Naive thymus-derived CD4-positive, alpha-beta T cell (primary cell): Measurements from ENCODE around the gene NRAS. TPM values are rescaled to one million over a fixed set of nuclear protein-coding genes. Genes with fewer than 3 reads are reported as not detected.

Experiments used
- ATAC-seq: fragments of 150-1000 bp; cut with Tn5 transposase; 2 replicates; pipeline ENCODE4 v1.10.0; 2021; ENCODE audit warnings: mild to moderate bottlenecking, moderate library complexity
- CTCF ChIA-PET: fragments of 350-600 bp; sonication (Branson Sonifier 250); formaldehyde crosslinking; loops from one replicate; lab custom pipeline; 2021; ENCODE audit warnings: antibody characterized with exemption; lab: Charles Lee
- POLR2A ChIA-PET: fragments of 350-600 bp; sonication (Branson Sonifier 250); formaldehyde crosslinking; loops from one replicate; lab custom pipeline; 2021; ENCODE audit warnings: antibody characterized with exemption, inconsistent platforms; lab: Charles Lee
- DNase-seq, 9 donors: peaks; one replicate each; pipeline versions ENCODE4 v3.0.0 to v3.0.0-alpha.2; 2020 to 2022; ENCODE audit warnings: mixed read lengths in 1 of 9
- H3K27ac ChIP-seq: one replicate; pipeline ENCODE4 v1.7.0; 2013; ENCODE audit warnings: mild to moderate bottlenecking, low read depth, low read length, moderate library complexity
- H3K27me3 ChIP-seq, 2 donors: one replicate each; pipeline ENCODE4 v1.7.0; 2013; ENCODE audit warnings: low read length in 2 of 2, mild to moderate bottlenecking in 2 of 2, moderate library complexity in 2 of 2; ENCODE audit not compliant: control insufficient read depth in 2 of 2, insufficient read depth in 2 of 2
- H3K36me3 ChIP-seq, 3 experiments: 1 replicate in 2 of 3; 2 replicates in 1 of 3; pipeline ENCODE4 v1.7.0; 2013; ENCODE audit warnings: low read length in 3 of 3, mild to moderate bottlenecking in 3 of 3, moderate library complexity in 1 of 3; ENCODE audit not compliant: insufficient read depth in 3 of 3, control insufficient read depth in 2 of 3
- H3K4me1 ChIP-seq, 2 donors: one replicate each; pipeline ENCODE4 v1.7.0; 2013; ENCODE audit warnings: low read length in 2 of 2, mild to moderate bottlenecking in 2 of 2, moderate library complexity in 1 of 2; ENCODE audit not compliant: control insufficient read depth in 2 of 2, insufficient read depth in 2 of 2
- H3K4me3 ChIP-seq: 2 replicates; pipeline ENCODE4 v1.7.0; 2013; ENCODE audit warnings: mild to moderate bottlenecking, low read length
- H3K9me3 ChIP-seq, 3 experiments: 1 replicate in 2 of 3; 2 replicates in 1 of 3; pipeline ENCODE4 v1.7.0; 2013; ENCODE audit warnings: low read length in 3 of 3; ENCODE audit not compliant: control insufficient read depth in 2 of 3
- H3K27ac Mint-ChIP-seq, 9 donors: one replicate each; pipeline ENCODE4 v1.8.0; 2020 to 2022; ENCODE audit warnings: mixed read lengths in 9 of 9, mild to moderate bottlenecking in 8 of 9, moderate library complexity in 5 of 9, inconsistent platforms in 2 of 9
- H3K27me3 Mint-ChIP-seq, 5 donors: one replicate each; pipeline ENCODE4 v1.8.0; 2021 to 2022; ENCODE audit warnings: mixed read lengths in 5 of 5, mild to moderate bottlenecking in 1 of 5
- H3K36me3 Mint-ChIP-seq, 5 donors: one replicate each; pipeline ENCODE4 v1.8.0; 2020 to 2022; ENCODE audit warnings: mixed read lengths in 5 of 5, mild to moderate bottlenecking in 3 of 5, inconsistent platforms in 1 of 5
- H3K4me1 Mint-ChIP-seq, 7 donors: one replicate each; pipeline ENCODE4 v1.8.0; 2020 to 2022; ENCODE audit warnings: mixed read lengths in 7 of 7, mild to moderate bottlenecking in 3 of 7, inconsistent platforms in 1 of 7
- H3K4me3 Mint-ChIP-seq, 10 donors: one replicate each; pipeline ENCODE4 v1.8.0; 2020 to 2022; ENCODE audit warnings: mild to moderate bottlenecking in 10 of 10, mixed read lengths in 10 of 10, moderate library complexity in 6 of 10, inconsistent platforms in 2 of 10
- H3K9me3 Mint-ChIP-seq, 11 donors: one replicate each; pipeline ENCODE4 v1.8.0; 2020 to 2022; ENCODE audit warnings: mixed read lengths in 11 of 11, mild to moderate bottlenecking in 4 of 11, inconsistent platforms in 1 of 11, moderate library complexity in 1 of 11
- intact Hi-C, 2 donors: fragments of 100-400 bp; cut with micrococcal nuclease; formaldehyde crosslinking; loops; one replicate each; pipeline ENCODE4 v1.15.1; 2023
- polyA plus RNA-seq, 2 donors: library from polyadenylated mRNA; unstranded; fragments of 300-500 nt; fragmentation: Illumina TruSeq; gene quantifications; one replicate each; pipeline ENCODE4 v1.2.3, GENCODE V29; 2021
- total RNA-seq, 6 experiments: library from RNA in 5 of 6; stranded (reverse) in 5 of 6; gene quantifications; 1 replicate in 5 of 6; 2 replicates in 1 of 6; pipeline ENCODE4 v1.2.3 and lab custom pipeline; 2021 to 2026

Gene NRAS
- total and polyA plus RNA-seq, 7 experiments from 2014 or later = 15.7 to 56.0 (median 23.4) TPM

- Histone ChIP-seq H3K27me3 (no peaks in the 10 kb centered on the region), H3K27ac (no peak overlapping the region), H3K4me1 (peaks cover 11% of the 10 kb centered on the region in 2 donors), H3K4me3 (no peak overlapping the region), H3K9me3 (no peaks in the 10 kb centered on the region), H3K36me3 (peaks cover 36 to 78% (median 56%) of the 10 kb centered on the region in 3 experiments)
- Mint-ChIP-seq H3K4me1 (peaks cover 10 to 21% (median 15%) of the 10 kb centered on the region in 7 donors), H3K27ac (peak overlapping the region in 4 of 9 donors; percentile 8 to 65 (median 33)), H3K9me3 (peaks cover 0 to 5% (median 0%) of the 10 kb centered on the region in 11 donors), H3K4me3 (no peak overlapping the region), H3K27me3 (no peaks in the 10 kb centered on the region), H3K36me3 (peaks cover 23 to 62% (median 38%) of the 10 kb centered on the region in 5 donors)
- intact Hi-C loops = no loop called here
- ChIA-PET CTCF (no interaction called here), POLR2A (interaction anchor here (0.6 to 1.4 kb wide), 2 partner anchors 37 to 1328 kb away, joined by 3 to 4 read pairs; partner anchors contain the start of gene CSDE1)
- no peak for DNase-seq
- ATAC-seq = no peak
These were observed 3.9 kb upstream of the NRAS start for GRCh38 chr1:114720492-114720891.

DNA sequence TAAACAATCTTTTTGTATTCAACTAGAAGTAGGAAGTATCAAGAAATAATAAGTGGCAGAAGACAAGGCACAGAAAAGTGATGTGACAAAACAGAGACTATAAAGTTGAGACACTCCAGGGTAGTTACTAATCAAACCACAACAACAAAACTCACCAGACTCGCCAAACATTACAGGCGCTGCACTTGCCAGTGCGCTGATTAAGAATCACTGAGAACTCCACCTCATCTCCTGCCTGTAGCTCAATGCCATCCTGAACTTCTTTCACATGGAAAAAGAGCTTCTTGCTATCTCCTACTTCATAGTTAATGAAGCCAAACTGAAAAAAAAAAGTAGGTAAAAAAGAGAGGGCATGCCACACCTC, 2.8 kb upstream of the NRAS start:
- Mint-ChIP-seq H3K4me3 (no peak overlapping the region), H3K4me1 (peaks cover 10 to 24% (median 17%) of the 10 kb centered on the region in 7 donors), H3K36me3 (peaks cover 23 to 52% (median 32%) of the 10 kb centered on the region in 5 donors), H3K27ac (peak overlapping the region in 1 of 9 donors; percentile 32), H3K9me3 (peaks cover 0 to 5% (median 0%) of the 10 kb centered on the region in 11 donors), H3K27me3 (no peaks in the 10 kb centered on the region)
- no peak overlapping the region for H3K4me3 ChIP-seq
- DNase-seq (no peak), ATAC-seq (no peak)
- H3K27me3 ChIP-seq = no peaks in the 10 kb centered on the region
- H3K36me3 ChIP-seq = peaks cover 32 to 67% (median 45%) of the 10 kb centered on the region in 3 experiments
- peaks cover 15 to 17% of the 10 kb centered on the region in 2 donors for H3K4me1 ChIP-seq
- intact Hi-C loops = loop anchor here in 1 of 2 donors (5.0 kb wide), 1 partner anchor 2002 kb away; the partner anchor contains the start of gene PPM1J
- no peaks in the 10 kb centered on the region for H3K9me3 ChIP-seq
- CTCF ChIA-PET = interaction anchor here (0.6 kb wide), 1 partner anchor 835 kb away, joined by 6 read pairs; no protein-coding TSS in a partner anchor
- POLR2A ChIA-PET = interaction anchor here (0.6 to 1.4 kb wide), 3 partner anchors 38 to 139 kb away, joined by 3 to 4 read pairs (median 3); partner anchors contain the start of genes BCAS2 and CSDE1
- H3K27ac ChIP-seq = no peak overlapping the region

GRCh38 chr1:114718661-114719423, 2.3 kb upstream of the NRAS start:
- no peak overlapping the region for H3K27ac ChIP-seq
- H3K9me3 Mint-ChIP-seq = peaks cover 0 to 5% (median 0%) of the 10 kb centered on the region in 11 donors
- peaks cover 17 to 20% of the 10 kb centered on the region in 2 donors for H3K4me1 ChIP-seq
- ChIA-PET CTCF (no interaction called here), POLR2A (interaction anchor here (0.8 kb wide), 1 partner anchor 138 kb away, joined by 3 read pairs; the partner anchor contains the start of gene BCAS2)
- H3K4me1 Mint-ChIP-seq = peaks cover 10 to 29% (median 21%) of the 10 kb centered on the region in 7 donors
- no peak overlapping the region for H3K4me3 ChIP-seq
- H3K27me3 Mint-ChIP-seq = no peaks in the 10 kb centered on the region
- H3K9me3 ChIP-seq = no peaks in the 10 kb centered on the region
- ATAC-seq (no peak), DNase-seq (no peak)
- H3K36me3 Mint-ChIP-seq = peaks cover 19 to 52% (median 32%) of the 10 kb centered on the region in 5 donors
- H3K27ac Mint-ChIP-seq = peak overlapping the region in 5 of 9 donors; percentile 17 to 54 (median 23)
- H3K36me3 ChIP-seq = peaks cover 30 to 61% (median 42%) of the 10 kb centered on the region in 3 experiments
- H3K4me3 Mint-ChIP-seq = no peak overlapping the region
- intact Hi-C loops = loop anchor here in 1 of 2 donors (5.0 kb wide), 1 partner anchor 2002 kb away; the partner anchor contains the start of gene PPM1J
- no peaks in the 10 kb centered on the region for H3K27me3 ChIP-seq

DNA sequence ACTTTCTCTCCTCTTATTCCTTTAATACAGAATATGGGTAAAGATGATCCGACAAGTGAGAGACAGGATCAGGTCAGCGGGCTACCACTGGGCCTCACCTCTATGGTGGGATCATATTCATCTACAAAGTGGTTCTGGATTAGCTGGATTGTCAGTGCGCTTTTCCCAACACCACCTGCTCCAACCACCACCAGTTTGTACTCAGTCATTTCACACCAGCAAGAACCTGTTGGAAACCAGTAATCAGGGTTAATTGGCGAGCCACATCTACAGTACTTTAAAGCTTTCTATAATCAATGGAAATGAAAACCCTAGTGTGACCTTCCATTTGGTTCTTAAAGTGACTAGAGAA, 643 bp downstream of the NRAS start:
- intact Hi-C loops = loop anchor here (1.0 to 5.0 kb wide), 12 partner anchors 41 to 1999 kb away; partner anchors contain the start of genes BCAS2 (in 2 of the 2), CSDE1 (in 2 of the 2), DENND2C (in 2 of the 2) and SIKE1 (in 2 of the 2)
- CTCF ChIA-PET = no interaction called here
- H3K27ac Mint-ChIP-seq = peak overlapping the region; percentile 93 to 99 (median 97)
- DNase-seq (no peak), ATAC-seq (no peak)
- peaks cover 10 to 34% (median 25%) of the 10 kb centered on the region in 7 donors for H3K4me1 Mint-ChIP-seq
- Histone ChIP-seq H3K36me3 (peaks cover 18 to 60% (median 32%) of the 10 kb centered on the region in 3 experiments), H3K4me1 (peaks cover 17 to 20% of the 10 kb centered on the region in 2 donors), H3K27me3 (no peaks in the 10 kb centered on the region), H3K9me3 (no peaks in the 10 kb centered on the region), H3K4me3 (peak overlapping the region; percentile 98), H3K27ac (peak overlapping the region; percentile 98)
- POLR2A ChIA-PET = interaction anchor here (0.6 to 3.2 kb wide), 11 partner anchors 9 to 373 kb away, joined by 3 to 36 read pairs (median 4); partner anchors contain the start of genes BCAS2, CSDE1, SIKE1 and TRIM33
- peaks cover 0 to 5% (median 0%) of the 10 kb centered on the region in 11 donors for H3K9me3 Mint-ChIP-seq
- no peaks in the 10 kb centered on the region for H3K27me3 Mint-ChIP-seq
- H3K36me3 Mint-ChIP-seq = peaks cover 13 to 36% (median 22%) of the 10 kb centered on the region in 5 donors
- peak overlapping the region; percentile 91 to 100 (median 96) for H3K4me3 Mint-ChIP-seq

DNA sequence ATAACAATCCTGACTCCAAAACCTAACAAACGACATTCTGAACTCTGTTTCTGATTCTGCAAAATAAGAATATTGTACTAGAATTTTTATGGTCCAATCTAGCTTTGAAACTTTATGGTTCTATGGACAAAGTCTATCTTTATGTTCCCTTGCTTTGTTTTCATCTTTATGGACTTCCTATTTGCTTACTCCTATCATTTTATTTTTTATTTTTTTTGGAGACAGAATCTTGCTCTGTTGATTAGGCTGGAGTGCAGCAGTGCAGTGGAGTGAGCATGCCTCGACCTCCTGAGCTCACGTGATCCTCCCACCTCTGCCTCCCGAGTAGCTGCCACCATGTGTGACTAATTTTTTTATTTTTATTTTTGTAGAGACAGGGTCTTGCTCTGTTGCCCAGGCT, 3.6 kb downstream of the NRAS start:
- H3K27me3 ChIP-seq = no peaks in the 10 kb centered on the region
- CTCF ChIA-PET = interaction anchor here (0.6 kb wide), 1 partner anchor 11 kb away, joined by 3 read pairs; no protein-coding TSS in a partner anchor
- peaks cover 12 to 54% (median 15%) of the 10 kb centered on the region in 3 experiments for H3K36me3 ChIP-seq
- DNase-seq = no peak
- H3K4me3 Mint-ChIP-seq = no peak overlapping the region
- ATAC-seq = no peak
- no peak overlapping the region for H3K4me3 ChIP-seq
- intact Hi-C loops = no loop called here
- H3K4me1 Mint-ChIP-seq = peaks cover 10 to 34% (median 25%) of the 10 kb centered on the region in 7 donors
- POLR2A ChIA-PET = interaction anchor here (1.1 kb wide), 1 partner anchor 145 kb away, joined by 3 read pairs; no protein-coding TSS in a partner anchor
- no peaks in the 10 kb centered on the region for H3K27me3 Mint-ChIP-seq
- H3K27ac ChIP-seq = no peak overlapping the region
- no peaks in the 10 kb centered on the region for H3K9me3 ChIP-seq
- peaks cover 17 to 20% of the 10 kb centered on the region in 2 donors for H3K4me1 ChIP-seq
- H3K27ac Mint-ChIP-seq = no peak overlapping the region
- H3K9me3 Mint-ChIP-seq = peaks cover 0 to 5% (median 0%) of the 10 kb centered on the region in 11 donors
- peaks cover 0 to 26% (median 22%) of the 10 kb centered on the region in 5 donors for H3K36me3 Mint-ChIP-seq

GRCh38 chr1:114710360-114710759, 6.2 kb downstream of the NRAS start:
- DNase-seq (no peak), ATAC-seq (no peak)
- Histone ChIP-seq H3K27ac (no peak overlapping the region), H3K36me3 (peaks cover 11 to 63% (median 34%) of the 10 kb centered on the region in 3 experiments), H3K4me1 (peaks cover 4 to 8% of the 10 kb centered on the region in 2 donors), H3K27me3 (no peaks in the 10 kb centered on the region), H3K4me3 (no peak overlapping the region), H3K9me3 (no peaks in the 10 kb centered on the region)
- ChIA-PET POLR2A (interaction anchor here (1.0 kb wide), 1 partner anchor 125 kb away, joined by 3 read pairs; no protein-coding TSS in a partner anchor), CTCF (no interaction called here)
- no peak overlapping the region for H3K4me3 Mint-ChIP-seq
- peak overlapping the region in 2 of 9 donors; percentile 25 to 58 for H3K27ac Mint-ChIP-seq
- H3K36me3 Mint-ChIP-seq = peaks cover 12 to 41% (median 19%) of the 10 kb centered on the region in 5 donors
- intact Hi-C loops = no loop called here
- H3K4me1 Mint-ChIP-seq = peaks cover 0 to 17% (median 11%) of the 10 kb centered on the region in 7 donors
- H3K27me3 Mint-ChIP-seq = no peaks in the 10 kb centered on the region
- no peaks in the 10 kb centered on the region for H3K9me3 Mint-ChIP-seq
